Measurements from ENCODE around the gene RAB21.

Gene RAB21

GRCh38 chr12:71754461-71755145 lies at the start of gene RAB21:
Gene RAB21, plus strand, starts transcription at chr12:71754863. Its CDS starts 267 bp downstream, at chr12:71755130.
- H3K4me3 ChIP-seq (ENCODE audit: control insufficient read depth, low read depth, low read length), result peak within 1 kb of the TSS; percentile 69
- DNase-seq (ENCODE audit: low read depth), result peak; percentile 81
- TF ChIP-seq, protein P1, sequence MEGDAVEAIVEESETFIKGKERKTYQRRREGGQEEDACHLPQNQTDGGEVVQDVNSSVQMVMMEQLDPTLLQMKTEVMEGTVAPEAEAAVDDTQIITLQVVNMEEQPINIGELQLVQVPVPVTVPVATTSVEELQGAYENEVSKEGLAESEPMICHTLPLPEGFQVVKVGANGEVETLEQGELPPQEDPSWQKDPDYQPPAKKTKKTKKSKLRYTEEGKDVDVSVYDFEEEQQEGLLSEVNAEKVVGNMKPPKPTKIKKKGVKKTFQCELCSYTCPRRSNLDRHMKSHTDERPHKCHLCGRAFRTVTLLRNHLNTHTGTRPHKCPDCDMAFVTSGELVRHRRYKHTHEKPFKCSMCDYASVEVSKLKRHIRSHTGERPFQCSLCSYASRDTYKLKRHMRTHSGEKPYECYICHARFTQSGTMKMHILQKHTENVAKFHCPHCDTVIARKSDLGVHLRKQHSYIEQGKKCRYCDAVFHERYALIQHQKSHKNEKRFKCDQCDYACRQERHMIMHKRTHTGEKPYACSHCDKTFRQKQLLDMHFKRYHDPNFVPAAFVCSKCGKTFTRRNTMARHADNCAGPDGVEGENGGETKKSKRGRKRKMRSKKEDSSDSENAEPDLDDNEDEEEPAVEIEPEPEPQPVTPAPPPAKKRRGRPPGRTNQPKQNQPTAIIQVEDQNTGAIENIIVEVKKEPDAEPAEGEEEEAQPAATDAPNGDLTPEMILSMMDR (IDR thresholded peaks at IDR 0.05; ENCODE audit: control insufficient read depth, insufficient read depth, low read depth, low read length, missing control alignments), result peak; percentile 35

DNA sequence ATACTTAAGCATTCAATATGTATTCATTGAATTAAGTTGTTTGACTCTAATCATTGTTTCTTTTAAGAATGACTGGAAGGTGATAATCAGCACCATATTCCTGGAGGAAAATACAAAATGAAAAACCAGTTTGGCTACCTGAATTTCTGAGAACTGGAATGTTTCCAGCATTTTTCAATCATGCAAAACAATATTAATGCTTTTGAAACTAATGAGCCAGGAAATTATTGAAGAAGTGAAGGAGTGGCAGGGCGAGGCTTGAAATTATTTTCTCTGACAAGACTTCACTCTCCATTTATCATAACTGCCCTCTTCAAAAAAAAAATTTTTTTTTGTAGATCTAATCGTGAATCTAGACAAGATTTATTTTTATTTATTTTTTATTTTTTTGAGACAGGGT lies 49.7 kb upstream of the RAB21 start:
- DNase-seq (ENCODE audit: low read depth), result no peak
- no peak overlapping the region for H3K4me3 ChIP-seq (ENCODE audit: control insufficient read depth, low read depth, low read length)
- TF ChIP-seq, protein P1 (IDR thresholded peaks at IDR 0.05; ENCODE audit: control insufficient read depth, insufficient read depth, low read depth, low read length, missing control alignments), result no peak

DNA sequence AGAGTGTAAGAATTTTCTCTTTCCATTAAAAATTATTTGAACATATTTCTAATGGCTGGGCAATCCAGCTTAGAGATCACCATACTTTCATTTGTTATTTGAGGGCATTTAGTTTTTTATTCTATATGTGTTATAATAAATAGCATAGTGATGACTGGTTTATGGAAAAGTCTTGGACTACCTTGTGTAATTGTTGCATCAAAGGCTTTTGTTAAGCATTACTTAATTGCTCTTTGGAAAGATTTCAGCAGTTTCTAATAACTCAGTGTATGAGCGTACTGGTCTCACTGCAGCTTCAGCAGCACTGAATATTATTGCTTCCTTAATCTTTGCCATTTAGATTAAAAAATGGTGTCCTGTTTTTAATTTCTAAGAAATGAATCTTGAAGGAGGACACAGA lies 46.0 kb upstream of the RAB21 start:
- DNase-seq (ENCODE audit: low read depth), result no peak
- TF ChIP-seq, protein P1 (IDR thresholded peaks at IDR 0.05; ENCODE audit: control insufficient read depth, insufficient read depth, low read depth, low read length, missing control alignments), result no peak
- H3K4me3 ChIP-seq (ENCODE audit: control insufficient read depth, low read depth, low read length), result no peak overlapping the region

- no peak overlapping the region for H3K4me3 ChIP-seq (ENCODE audit: control insufficient read depth, low read depth, low read length)
- DNase-seq (ENCODE audit: low read depth), result no peak
- TF ChIP-seq, protein P1 (IDR thresholded peaks at IDR 0.05; ENCODE audit: control insufficient read depth, insufficient read depth, low read depth, low read length, missing control alignments), result no peak
Observed at GRCh38 chr12:71710276-71711125, 44.2 kb upstream of the RAB21 start.

- TF ChIP-seq, protein P1 (IDR thresholded peaks at IDR 0.05; ENCODE audit: control insufficient read depth, insufficient read depth, low read depth, low read length, missing control alignments), result no peak
- DNase-seq (ENCODE audit: low read depth), result no peak
Observed at GRCh38 chr12:71718611-71719010, 36.1 kb upstream of the RAB21 start.

GRCh38 chr12:71719647-71720370 lies 34.9 kb upstream of the RAB21 start:
- TF ChIP-seq, protein P1 (IDR thresholded peaks at IDR 0.05; ENCODE audit: control insufficient read depth, insufficient read depth, low read depth, low read length, missing control alignments), result no peak
- H3K4me3 ChIP-seq (ENCODE audit: control insufficient read depth, low read depth, low read length), result no peak overlapping the region
- no peak for DNase-seq (ENCODE audit: low read depth)

More at GRCh38 chr12:71718611-71719010, 36.1 kb upstream of the RAB21 start:
- no peak overlapping the region for H3K4me3 ChIP-seq (ENCODE audit: control insufficient read depth, low read depth, low read length)
